Left ventricle myocardium superior (tissue), 1 donor: ENCODE measurements around the gene LY86. TPM values are rescaled to one million over a fixed set of nuclear protein-coding genes. Genes with fewer than 3 reads are reported as not detected.

Source experiments
- ATAC-seq: fragments of 200-7000 bp; cut with Tn5 transposase; one replicate; pipeline ENCODE4 v1.9.1; 2020; ENCODE audit warnings: mild to moderate bottlenecking, moderate library complexity
- DNase-seq: peaks from one replicate; pipeline ENCODE4 v3.0.0-alpha.2; 2020
- intact Hi-C: fragments of 100-400 bp; cut with micrococcal nuclease; formaldehyde crosslinking; loops from one replicate; pipeline ENCODE4 v1.11.0; 2022
- total RNA-seq: library from RNA; stranded (reverse); fragmentation: NEBNext Ultra II Directional; extraction: Animal tissue kit (Norgen Biotek cat#: 25700); gene quantifications from one replicate; pipeline ENCODE4 v1.2.1, GENCODE V29; 2021
- donor health status: DM: no; HTN: yes; CAD: no; lungs with severe emphysema.

The LY86 gene
- total RNA-seq, 1 donor from 2014 or later, result 1.1 TPM

- DNase-seq, result no peak
- no peak for ATAC-seq
- intact Hi-C loops, result no loop called here
Observed at GRCh38 chr6:6643398-6643797, 54.9 kb downstream of the LY86 start.

- no peak for ATAC-seq
- intact Hi-C loops, result no loop called here
- DNase-seq, result no peak
Observed at GRCh38 chr6:6645261-6645917, 56.9 kb downstream of the LY86 start.

GRCh38 chr6:6646384-6646783 is 57.9 kb downstream of the LY86 start:
- ATAC-seq (no peak), DNase-seq (no peak)
- intact Hi-C loops, result no loop called here

GRCh38 chr6:6646859-6647258 is 58.3 kb downstream of the LY86 start:
- DNase-seq, result no peak
- intact Hi-C loops, result no loop called here
- ATAC-seq, result no peak

GRCh38 chr6:6648692-6649343 is 60.3 kb downstream of the LY86 start:
- ATAC-seq, result no peak
- DNase-seq, result no peak
- intact Hi-C loops, result no loop called here

GRCh38 chr6:6649824-6650349 is 61.4 kb downstream of the LY86 start:
- intact Hi-C loops, result no loop called here
- ATAC-seq, result no peak
- DNase-seq, result no peak

- intact Hi-C loops, result no loop called here
- ATAC-seq (no peak), DNase-seq (no peak)
Observed at GRCh38 chr6:6650839-6651238, 62.3 kb downstream of the LY86 start.

- no peak for ATAC-seq
- intact Hi-C loops, result no loop called here
- no peak for DNase-seq
Observed at GRCh38 chr6:6651335-6651734, 62.8 kb downstream of the LY86 start.

- ATAC-seq (no peak), DNase-seq (no peak)
- intact Hi-C loops, result no loop called here
Observed at GRCh38 chr6:6652932-6653331, 64.4 kb downstream of the LY86 start.

- ATAC-seq, result peak; percentile 88
- intact Hi-C loops, result no loop called here
- DNase-seq, result peak; percentile 44
Observed at GRCh38 chr6:6654599-6655575, 66.4 kb downstream of the LY86 start.

GRCh38 chr6:6655805-6656251 is 67.3 kb downstream of the LY86 start:
- ATAC-seq (no peak), DNase-seq (no peak)
- intact Hi-C loops, result no loop called here

GRCh38 chr6:6656287-6656686 is 67.8 kb downstream of the LY86 start:
- ATAC-seq, result no peak
- intact Hi-C loops, result no loop called here
- no peak for DNase-seq

GRCh38 chr6:6657085-6657819 is 68.7 kb downstream of the LY86 start:
- intact Hi-C loops, result no loop called here
- ATAC-seq (no peak), DNase-seq (no peak)

GRCh38 chr6:6657820-6658217 is 69.3 kb downstream of the LY86 start:
- intact Hi-C loops, result no loop called here
- ATAC-seq (no peak), DNase-seq (no peak)

- intact Hi-C loops, result no loop called here
- DNase-seq (no peak), ATAC-seq (peak; percentile 44)
Observed at GRCh38 chr6:6659600-6660327, 71.2 kb downstream of the LY86 start.

GRCh38 chr6:6660339-6661045 is 72.0 kb downstream of the LY86 start:
- DNase-seq, result no peak
- intact Hi-C loops, result no loop called here
- no peak for ATAC-seq

GRCh38 chr6:6661191-6661590 is 72.7 kb downstream of the LY86 start:
- ATAC-seq, result no peak
- DNase-seq, result no peak
- intact Hi-C loops, result no loop called here

GRCh38 chr6:6661684-6662083 is 73.2 kb downstream of the LY86 start:
- DNase-seq (no peak), ATAC-seq (peak; percentile 72)
- intact Hi-C loops, result no loop called here
